Spleen (tissue), 7 donors: ENCODE measurements around the gene COL6A3.

Source experiments
- CTCF ChIP-seq, 11 experiments: fragments of 200-600 bp in 7 of 11; fragments of 450-650 bp in 4 of 11; sonication (generic) in 4 of 11; IDR thresholded peaks in 8 of 11; conservative IDR thresholded peaks in 3 of 11; 1 replicate in 7 of 11; 2 replicates in 4 of 11; pipeline versions ENCODE4 v1.4.0 to v1.8.0; 2016 to 2021; ENCODE audit warnings: antibody characterized with exemption in 11 of 11, inconsistent platforms in 4 of 11, mild to moderate bottlenecking in 1 of 11
- POLR2A ChIP-seq, 3 donors: fragments of 450-650 bp; IDR thresholded peaks; one replicate each; pipeline ENCODE4 v1.5.1; 2017; ENCODE audit warnings: antibody characterized with exemption in 3 of 3, mild to moderate bottlenecking in 1 of 3
- donor health status: DM: no; HTN: no; CAD: no; lungs with moderate emphysema.
- donor health status: DM: no; HTN: no; CAD: no.
- donor health status: DM: no; HTN: no; CAD: no.

- TF ChIP-seq CTCF (IDR thresholded peaks at IDR 0.05 in 8 of 11, conservative IDR thresholded peaks at IDR 0.05 in 3 of 11) (no peak), POLR2A (IDR thresholded peaks at IDR 0.05) (no peak)
Measured at GRCh38 chr2:237380768-237381167, 33.2 kb downstream of the COL6A3 start.
